Activated T-helper 9 cell treated with anti-CD3 and anti-CD28 coated beads, Interleukin-2, amount 50 U/mL, for 16 hours (primary cell): Measurements from ENCODE around the gene TMEM258.

Source experiments
- DNase-seq: peaks from one replicate; pipeline ENCODE4 v3.0.0-alpha.2; 2020; ENCODE audit warnings: low read depth

TMEM258 gene

GRCh38 chr11:61775606-61776554 lies 16.5 kb downstream of the TMEM258 start:
- no peak for DNase-seq

- no peak for DNase-seq
Observed at GRCh38 chr11:61775106-61775505, 17.3 kb downstream of the TMEM258 start.

GRCh38 chr11:61774411-61774810 lies 18.0 kb downstream of the TMEM258 start:
- DNase-seq: no peak

GRCh38 chr11:61773809-61774208 lies 18.6 kb downstream of the TMEM258 start:
- no peak for DNase-seq

GRCh38 chr11:61773356-61773755 lies 19.0 kb downstream of the TMEM258 start:
- DNase-seq: no peak

- DNase-seq: no peak
Observed at GRCh38 chr11:61771985-61772455, 20.4 kb downstream of the TMEM258 start.

- DNase-seq: no peak
Observed at GRCh38 chr11:61771195-61771894, 21.1 kb downstream of the TMEM258 start.

GRCh38 chr11:61769946-61770683 lies 22.3 kb downstream of the TMEM258 start:
- DNase-seq: no peak

GRCh38 chr11:61769169-61769920 lies 23.1 kb downstream of the TMEM258 start:
- DNase-seq: no peak

GRCh38 chr11:61768376-61769076 lies 23.9 kb downstream of the TMEM258 start:
- DNase-seq: no peak

- DNase-seq: no peak
Observed at GRCh38 chr11:61766353-61766841, 26.0 kb downstream of the TMEM258 start.

GRCh38 chr11:61765550-61766253 lies 26.7 kb downstream of the TMEM258 start:
- no peak for DNase-seq

- no peak for DNase-seq
Observed at GRCh38 chr11:61764606-61765260, 27.7 kb downstream of the TMEM258 start.

GRCh38 chr11:61763930-61764605 lies 28.3 kb downstream of the TMEM258 start:
- no peak for DNase-seq

GRCh38 chr11:61762798-61763197 lies 29.6 kb downstream of the TMEM258 start:
- DNase-seq: no peak

- no peak for DNase-seq
Observed at GRCh38 chr11:61762223-61762615, 30.2 kb downstream of the TMEM258 start.

- DNase-seq: no peak
Observed at GRCh38 chr11:61761440-61762222, 30.8 kb downstream of the TMEM258 start.

GRCh38 chr11:61760946-61761345 lies 31.5 kb downstream of the TMEM258 start:
- DNase-seq: no peak
